Measurements from ENCODE around the gene EFNA2.

DNA sequence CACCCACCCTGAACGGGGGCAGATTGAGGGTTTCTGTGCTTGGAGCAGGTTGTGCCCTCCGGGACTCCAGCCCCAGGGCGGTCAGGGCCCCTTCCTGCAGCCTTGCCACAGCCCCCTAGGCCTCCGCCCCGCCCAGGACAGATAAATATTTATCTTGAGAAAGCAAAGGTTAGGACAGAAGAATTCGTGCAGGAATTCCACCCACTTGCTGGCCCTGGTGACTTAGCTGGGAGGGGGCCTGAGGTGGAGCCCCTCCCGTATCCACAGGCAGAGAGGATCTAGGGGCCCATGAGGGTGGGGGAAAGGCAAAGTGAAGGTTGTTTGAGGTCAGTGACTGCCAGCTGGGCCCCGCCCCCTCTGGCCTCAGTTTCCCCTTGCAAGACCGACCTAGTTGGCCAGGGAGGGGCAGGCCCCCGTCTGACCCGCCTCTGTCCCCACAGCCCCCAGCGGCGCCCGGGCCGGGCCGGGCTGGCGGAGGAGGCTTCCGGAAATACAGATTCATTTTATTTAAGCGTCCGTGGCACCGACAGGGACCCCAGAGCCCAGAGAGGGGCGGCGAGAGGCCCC lies 32.1 kb upstream of the EFNA2 start:
- TF ChIP-seq, protein P1, sequence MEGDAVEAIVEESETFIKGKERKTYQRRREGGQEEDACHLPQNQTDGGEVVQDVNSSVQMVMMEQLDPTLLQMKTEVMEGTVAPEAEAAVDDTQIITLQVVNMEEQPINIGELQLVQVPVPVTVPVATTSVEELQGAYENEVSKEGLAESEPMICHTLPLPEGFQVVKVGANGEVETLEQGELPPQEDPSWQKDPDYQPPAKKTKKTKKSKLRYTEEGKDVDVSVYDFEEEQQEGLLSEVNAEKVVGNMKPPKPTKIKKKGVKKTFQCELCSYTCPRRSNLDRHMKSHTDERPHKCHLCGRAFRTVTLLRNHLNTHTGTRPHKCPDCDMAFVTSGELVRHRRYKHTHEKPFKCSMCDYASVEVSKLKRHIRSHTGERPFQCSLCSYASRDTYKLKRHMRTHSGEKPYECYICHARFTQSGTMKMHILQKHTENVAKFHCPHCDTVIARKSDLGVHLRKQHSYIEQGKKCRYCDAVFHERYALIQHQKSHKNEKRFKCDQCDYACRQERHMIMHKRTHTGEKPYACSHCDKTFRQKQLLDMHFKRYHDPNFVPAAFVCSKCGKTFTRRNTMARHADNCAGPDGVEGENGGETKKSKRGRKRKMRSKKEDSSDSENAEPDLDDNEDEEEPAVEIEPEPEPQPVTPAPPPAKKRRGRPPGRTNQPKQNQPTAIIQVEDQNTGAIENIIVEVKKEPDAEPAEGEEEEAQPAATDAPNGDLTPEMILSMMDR (IDR thresholded peaks at IDR 0.05): no peak
- no peak for TF ChIP-seq POLR2A (IDR thresholded peaks at IDR 0.05)
